Dermis microvascular lymphatic vessel endothelial cell (primary cell): ENCODE data around the gene LMO1. TPM values are rescaled to one million over a fixed set of nuclear protein-coding genes. Genes with fewer than 3 reads are reported as not detected.

Experiments
- DNase-seq, 2 donors: peaks; one replicate each; pipeline versions ENCODE4 v3.0.0 to v3.0.0-alpha.2; 2010; ENCODE audit warnings: low read depth in 2 of 2
- total RNA-seq: library from RNA; depleted of rRNA; stranded (reverse); fragments of >200 nt; gene quantifications from 2 replicates; pipeline ENCODE4 v1.2.1, GENCODE V29; 2014

Gene LMO1
- total RNA-seq, 1 donor from 2014 or later, result not detected

DNA sequence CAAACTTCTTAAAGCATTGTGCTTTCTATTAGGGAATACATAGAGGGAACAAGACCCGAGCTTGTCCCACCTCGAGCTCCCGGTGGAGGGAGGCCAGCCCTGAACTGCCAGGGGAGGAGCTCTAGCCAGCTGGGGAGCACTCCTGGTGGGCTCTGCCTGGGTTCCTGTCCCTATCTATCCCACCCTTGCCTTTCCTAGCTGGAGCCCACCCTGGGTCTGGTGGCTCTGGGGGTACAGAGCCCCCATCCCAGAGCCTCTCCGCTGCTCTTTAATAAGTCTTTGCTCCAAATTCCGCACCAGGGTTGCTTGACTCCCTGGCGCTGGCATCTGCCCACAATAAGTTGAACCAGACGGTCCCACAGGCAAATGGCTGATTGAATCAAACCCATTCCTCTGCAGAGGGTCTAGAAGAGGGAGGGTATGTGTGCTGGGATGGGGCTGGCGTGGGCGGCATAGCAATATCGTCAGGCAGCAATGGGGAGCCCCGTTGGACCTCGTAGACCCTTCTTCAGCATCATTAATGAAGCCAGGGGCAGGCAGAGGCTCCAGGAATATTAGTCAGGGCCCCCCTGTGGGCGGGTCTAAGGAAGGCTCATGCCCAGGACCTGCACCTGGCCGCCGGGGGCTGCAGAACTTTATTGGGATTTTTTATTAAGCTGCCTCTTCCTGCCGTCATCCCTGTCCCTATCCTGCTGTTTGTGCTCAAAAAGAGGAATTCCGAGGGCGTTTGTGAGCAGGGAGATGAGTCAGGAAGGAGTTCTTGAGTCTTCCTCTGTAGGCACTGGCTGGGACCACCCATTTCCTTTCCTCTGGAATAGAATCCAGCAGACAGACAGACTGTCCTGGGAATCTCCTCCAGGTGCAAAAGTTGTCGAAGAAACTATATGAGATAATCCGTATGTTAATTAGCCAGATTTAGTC, 56.3 kb downstream of the LMO1 start:
- no peak for DNase-seq

- DNase-seq, result peak in 1 of 2 donors; percentile 38
Observed at GRCh38 chr11:8206251-8207079, 57.2 kb downstream of the LMO1 start.

GRCh38 chr11:8205566-8205965, 58.1 kb downstream of the LMO1 start:
- no peak for DNase-seq

DNA sequence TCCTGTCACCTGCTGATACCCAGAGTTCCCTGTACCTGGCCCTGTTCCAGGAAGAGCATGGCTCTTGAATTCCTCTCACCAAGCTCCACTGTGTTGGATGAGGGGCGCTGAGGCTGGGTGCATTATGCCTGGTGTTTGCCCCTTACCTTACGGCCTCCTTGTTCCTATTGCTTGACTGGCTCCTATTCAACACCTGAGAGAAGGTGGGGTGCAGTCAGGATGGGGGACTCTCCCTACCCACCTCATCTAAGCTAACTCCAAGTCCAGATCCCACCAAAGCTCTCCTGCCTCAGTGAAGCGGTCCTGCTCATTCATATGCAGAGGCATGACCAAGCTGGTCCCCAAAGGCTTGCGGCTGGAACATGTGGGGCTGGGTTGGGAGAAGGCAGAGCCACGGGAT, 59.1 kb downstream of the LMO1 start:
- DNase-seq, result no peak

DNA sequence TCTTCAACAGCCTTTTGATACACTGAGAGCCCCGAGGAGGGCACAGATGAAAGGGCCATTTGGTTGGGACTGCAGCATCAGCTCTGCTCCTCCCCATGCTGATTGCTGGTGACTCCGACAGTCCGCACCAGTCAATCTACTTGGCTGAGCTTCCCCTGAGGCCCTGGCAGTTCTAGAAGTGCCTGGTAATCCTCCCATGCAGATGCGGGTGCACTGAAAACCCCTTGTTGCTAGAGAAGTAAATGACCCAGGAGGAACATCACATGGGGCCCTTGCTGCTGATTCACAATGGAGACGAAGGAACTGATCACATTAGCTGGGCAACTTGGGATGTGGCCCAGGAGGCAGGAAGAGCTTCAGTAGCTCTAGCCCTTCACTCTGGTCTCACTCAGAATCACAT, 59.7 kb downstream of the LMO1 start:
- DNase-seq, result no peak

DNA sequence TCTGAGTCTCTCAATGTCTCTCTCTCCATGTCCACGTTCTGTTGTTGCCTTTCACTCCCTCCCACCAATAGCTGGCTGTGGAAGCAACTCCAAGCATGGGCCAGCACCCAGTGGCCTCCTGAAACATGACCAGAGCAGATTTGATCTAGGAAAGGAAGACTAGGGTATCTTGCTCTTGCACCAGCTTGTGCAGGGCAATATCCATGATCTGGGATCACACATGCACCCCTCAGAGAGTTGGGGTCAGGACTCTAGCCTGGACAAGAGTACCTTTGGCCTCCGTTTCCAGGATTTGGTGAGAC, 60.3 kb downstream of the LMO1 start:
- no peak for DNase-seq

GRCh38 chr11:8202516-8203413, 60.9 kb downstream of the LMO1 start:
- no peak for DNase-seq

GRCh38 chr11:8201644-8202365, 61.9 kb downstream of the LMO1 start:
- no peak for DNase-seq

GRCh38 chr11:8199676-8200075, 64.0 kb downstream of the LMO1 start:
- no peak for DNase-seq

DNA sequence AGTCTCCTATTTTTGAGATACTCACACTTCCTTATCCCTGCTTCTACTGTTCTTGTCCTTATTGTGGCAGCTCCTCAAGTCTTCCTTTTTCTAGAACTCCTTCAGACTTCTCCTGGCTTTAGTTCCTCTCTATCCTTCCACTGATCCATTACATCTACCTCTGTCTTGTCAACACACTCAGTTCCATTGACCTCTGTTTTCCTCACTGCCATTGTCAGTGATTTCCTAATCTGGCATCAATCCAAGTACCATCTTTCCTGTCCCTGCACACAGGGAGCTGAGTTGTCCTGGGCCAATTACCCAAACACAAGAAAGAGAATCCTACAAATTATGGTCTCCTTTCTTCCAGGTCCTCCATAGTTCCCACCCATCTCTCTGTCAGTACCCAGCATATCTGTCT, 66.9 kb downstream of the LMO1 start:
- DNase-seq, result peak in 1 of 2 donors; percentile 39

- DNase-seq, result no peak
Observed at GRCh38 chr11:8194956-8195355, 68.7 kb downstream of the LMO1 start.

GRCh38 chr11:8192896-8193209, 70.8 kb downstream of the LMO1 start:
- no peak for DNase-seq

DNA sequence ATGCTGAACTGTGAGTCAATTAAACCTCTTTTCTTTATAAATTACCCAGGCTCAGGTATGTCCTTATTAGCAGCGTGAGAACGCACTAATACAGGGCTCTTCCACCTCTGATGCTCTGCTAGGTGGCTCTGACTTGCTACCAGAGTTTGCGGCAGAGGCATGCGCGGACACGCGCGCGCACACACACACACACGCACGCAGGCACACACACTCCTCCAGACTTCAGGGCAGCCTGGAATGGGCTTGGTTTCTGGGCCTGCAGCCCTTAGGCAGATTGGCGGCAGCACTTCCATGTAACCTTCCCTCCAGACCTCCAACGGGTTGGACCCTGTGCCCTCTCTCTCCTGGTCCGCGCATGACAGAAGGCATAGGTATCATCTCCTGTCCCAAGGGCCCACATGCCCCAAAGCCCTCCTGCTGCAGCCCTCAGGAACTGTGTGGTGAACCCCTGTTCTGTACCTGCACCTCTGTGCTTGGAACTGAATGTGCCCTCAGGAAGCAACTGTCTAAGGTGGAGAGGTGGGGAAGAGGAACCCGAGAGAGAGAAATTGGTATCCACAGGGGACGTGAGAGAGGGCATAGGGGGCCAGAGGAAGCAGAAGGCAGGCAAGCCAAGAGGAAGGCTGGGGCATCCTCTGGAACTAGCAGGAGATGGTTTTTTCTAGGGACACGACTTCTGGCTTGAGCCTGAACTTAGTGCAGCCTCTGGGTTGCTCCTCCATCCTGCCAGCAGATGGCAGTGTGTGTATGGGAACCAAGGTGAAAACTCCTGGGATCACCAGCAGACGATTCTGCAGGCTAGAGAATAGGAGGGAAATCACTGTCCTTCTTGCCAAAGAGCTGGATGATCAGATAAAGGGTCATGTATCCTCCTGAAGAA, 71.4 kb downstream of the LMO1 start:
- peak; percentile 53 to 66 for DNase-seq

- no peak for DNase-seq
Observed at GRCh38 chr11:8190431-8190830, 73.2 kb downstream of the LMO1 start.

DNA sequence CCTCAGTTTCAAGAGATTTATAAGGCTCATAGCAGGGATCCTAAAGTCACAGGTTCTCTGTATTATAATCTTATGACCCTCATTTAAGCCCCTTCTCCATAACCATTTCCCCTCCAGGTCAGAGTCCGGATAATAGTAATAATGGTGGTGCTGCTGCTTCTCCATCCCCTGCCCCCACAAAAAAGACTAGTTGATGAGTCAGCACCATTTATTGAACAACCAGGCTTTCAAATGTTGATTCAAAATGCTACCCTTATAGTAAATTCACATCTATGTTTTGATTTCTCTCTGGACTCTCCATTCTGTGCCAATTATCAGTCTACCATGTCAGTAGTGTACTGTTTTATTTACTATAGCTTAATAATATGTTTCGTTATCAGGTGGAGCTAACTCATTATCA, 77.2 kb downstream of the LMO1 start:
- no peak for DNase-seq

DNA sequence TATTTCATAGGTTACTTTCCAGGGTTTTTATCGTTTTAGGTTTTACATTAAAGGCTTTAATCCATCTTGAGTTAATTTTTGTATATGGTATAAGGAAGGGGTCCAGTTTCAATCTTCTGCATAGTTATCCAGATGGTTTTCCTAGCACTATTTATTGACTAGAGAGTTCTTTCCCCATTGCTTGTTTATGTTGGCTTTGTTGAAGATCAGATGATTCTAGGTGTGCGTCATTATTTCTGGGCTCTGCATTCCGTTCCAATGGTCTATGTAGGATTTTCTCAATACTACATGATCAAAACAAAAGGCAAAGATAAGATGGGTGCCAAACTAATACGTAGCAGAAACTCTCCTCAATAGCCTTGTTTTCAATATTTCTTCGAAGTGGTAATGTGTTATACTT, 80.6 kb downstream of the LMO1 start:
- peak; percentile 28 to 52 for DNase-seq

DNA sequence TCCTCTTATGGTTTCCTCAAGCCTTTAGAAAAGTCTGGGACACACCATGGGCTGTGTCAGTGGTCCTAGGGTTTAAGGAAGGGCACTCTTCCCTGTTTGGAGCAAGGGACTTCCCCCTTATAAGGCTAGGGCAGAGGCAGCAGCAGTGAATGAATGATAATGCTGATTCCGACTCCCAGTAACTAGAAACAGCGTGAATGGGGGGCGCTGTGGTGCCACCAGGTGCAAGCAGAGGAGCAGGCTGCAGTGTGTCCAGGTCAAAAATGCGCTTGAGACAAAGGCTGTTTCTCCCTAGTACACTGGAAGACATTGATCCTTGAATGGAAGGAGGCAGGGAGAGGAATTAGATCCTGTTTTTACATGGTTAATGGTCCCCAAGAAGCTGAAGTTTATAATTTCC, 83.2 kb downstream of the LMO1 start:
- no peak for DNase-seq

- no peak for DNase-seq
Observed at GRCh38 chr11:8178297-8178696, 85.4 kb downstream of the LMO1 start.

DNA sequence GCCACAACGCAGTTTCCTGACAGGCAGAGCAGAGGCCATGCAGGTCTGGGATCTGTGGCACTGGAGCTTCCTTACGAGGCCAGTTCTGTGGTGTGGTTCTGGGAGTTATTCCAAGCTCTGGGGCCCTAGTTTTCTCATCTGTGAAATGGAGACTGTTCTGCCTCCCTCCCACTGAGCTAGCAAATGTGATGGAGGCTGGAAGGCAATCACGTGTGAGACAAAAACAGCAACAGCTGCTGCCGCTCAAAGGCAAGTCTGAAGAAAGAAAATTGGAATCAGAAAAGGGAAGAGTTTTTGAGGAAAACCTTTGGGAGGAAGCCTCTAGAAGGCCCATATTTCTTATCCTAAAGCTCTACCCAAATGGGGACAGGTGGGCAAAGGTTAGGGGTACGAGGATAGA, 86.5 kb downstream of the LMO1 start:
- no peak for DNase-seq
